Measurements from ENCODE around the gene LRRC2.

DNA sequence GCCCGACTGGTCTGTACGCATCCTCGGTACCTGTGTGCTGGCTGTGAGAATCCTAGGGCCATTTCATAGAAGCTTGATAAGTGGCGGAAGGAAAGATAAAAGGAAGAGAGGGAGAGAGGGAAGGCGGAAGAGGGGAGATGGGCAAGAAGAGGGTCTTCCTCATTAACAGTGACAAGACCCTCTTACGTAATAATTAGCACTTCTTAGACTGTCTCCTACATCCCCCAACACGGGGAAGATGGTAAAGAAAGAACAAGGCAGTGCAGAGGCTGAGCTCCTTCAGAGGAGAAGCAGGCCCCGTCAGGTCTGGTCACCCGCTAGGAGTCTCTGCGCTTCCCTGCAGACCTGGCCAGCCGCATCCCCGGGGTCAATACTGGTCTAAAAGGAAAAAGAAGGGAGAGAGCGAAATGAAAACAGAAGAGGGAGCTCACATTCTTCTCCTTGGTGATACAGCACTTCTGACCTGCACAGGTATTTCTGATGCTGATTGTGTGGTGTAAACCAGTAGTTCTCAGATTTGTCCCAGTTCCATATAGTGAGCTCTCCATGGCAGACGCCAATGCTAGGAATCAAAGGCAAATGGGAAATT lies 27.3 kb upstream of the LRRC2 start:
- no peak for TF ChIP-seq EZH2 (IDR thresholded peaks at IDR 0.05; ENCODE audit: borderline replicate concordance, low read depth, low read length)
- no peak for TF ChIP-seq POLR2A (conservative IDR thresholded peaks at IDR 0.05)
- no peak for TF ChIP-seq ZNF121 (CRISPR knock-in tag; conservative IDR thresholded peaks at IDR 0.05)
- TF ChIP-seq, protein P1, sequence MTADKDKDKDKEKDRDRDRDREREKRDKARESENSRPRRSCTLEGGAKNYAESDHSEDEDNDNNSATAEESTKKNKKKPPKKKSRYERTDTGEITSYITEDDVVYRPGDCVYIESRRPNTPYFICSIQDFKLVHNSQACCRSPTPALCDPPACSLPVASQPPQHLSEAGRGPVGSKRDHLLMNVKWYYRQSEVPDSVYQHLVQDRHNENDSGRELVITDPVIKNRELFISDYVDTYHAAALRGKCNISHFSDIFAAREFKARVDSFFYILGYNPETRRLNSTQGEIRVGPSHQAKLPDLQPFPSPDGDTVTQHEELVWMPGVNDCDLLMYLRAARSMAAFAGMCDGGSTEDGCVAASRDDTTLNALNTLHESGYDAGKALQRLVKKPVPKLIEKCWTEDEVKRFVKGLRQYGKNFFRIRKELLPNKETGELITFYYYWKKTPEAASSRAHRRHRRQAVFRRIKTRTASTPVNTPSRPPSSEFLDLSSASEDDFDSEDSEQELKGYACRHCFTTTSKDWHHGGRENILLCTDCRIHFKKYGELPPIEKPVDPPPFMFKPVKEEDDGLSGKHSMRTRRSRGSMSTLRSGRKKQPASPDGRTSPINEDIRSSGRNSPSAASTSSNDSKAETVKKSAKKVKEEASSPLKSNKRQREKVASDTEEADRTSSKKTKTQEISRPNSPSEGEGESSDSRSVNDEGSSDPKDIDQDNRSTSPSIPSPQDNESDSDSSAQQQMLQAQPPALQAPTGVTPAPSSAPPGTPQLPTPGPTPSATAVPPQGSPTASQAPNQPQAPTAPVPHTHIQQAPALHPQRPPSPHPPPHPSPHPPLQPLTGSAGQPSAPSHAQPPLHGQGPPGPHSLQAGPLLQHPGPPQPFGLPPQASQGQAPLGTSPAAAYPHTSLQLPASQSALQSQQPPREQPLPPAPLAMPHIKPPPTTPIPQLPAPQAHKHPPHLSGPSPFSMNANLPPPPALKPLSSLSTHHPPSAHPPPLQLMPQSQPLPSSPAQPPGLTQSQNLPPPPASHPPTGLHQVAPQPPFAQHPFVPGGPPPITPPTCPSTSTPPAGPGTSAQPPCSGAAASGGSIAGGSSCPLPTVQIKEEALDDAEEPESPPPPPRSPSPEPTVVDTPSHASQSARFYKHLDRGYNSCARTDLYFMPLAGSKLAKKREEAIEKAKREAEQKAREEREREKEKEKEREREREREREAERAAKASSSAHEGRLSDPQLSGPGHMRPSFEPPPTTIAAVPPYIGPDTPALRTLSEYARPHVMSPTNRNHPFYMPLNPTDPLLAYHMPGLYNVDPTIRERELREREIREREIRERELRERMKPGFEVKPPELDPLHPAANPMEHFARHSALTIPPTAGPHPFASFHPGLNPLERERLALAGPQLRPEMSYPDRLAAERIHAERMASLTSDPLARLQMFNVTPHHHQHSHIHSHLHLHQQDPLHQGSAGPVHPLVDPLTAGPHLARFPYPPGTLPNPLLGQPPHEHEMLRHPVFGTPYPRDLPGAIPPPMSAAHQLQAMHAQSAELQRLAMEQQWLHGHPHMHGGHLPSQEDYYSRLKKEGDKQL (CRISPR knock-in tag; IDR thresholded peaks at IDR 0.05; ENCODE audit: borderline replicate concordance), result no peak
- no peak for TF ChIP-seq JUN (IDR thresholded peaks at IDR 0.05; ENCODE audit: borderline replicate concordance, low read depth, low read length)
- no peak for TF ChIP-seq JUN (CRISPR knock-in tag; IDR thresholded peaks at IDR 0.05; ENCODE audit: borderline replicate concordance)
